PC-9 (cell line): ENCODE measurements around the gene GDPD4. TPM values are rescaled to one million over a fixed set of nuclear protein-coding genes. Genes with fewer than 3 reads are reported as not detected.
A peak's percentile ranks its signal among the peaks of the same experiment; 100 is the strongest.

Experiments used
- BruUV-seq: library from RNA; stranded (reverse); fragments of 400-500 nt; replicated peaks from 2 replicates; lab custom pipeline; 2021; lab: Mats Ljungman, UMichigan
- CTCF ChIA-PET: fragments of 300-600 bp; sonication (Branson Sonifier 250); formaldehyde crosslinking; loops from one replicate; lab custom pipeline; 2022; ENCODE audit warnings: antibody characterized with exemption; lab: Charles Lee
- POLR2A ChIA-PET: fragments of 300-600 bp; sonication (Branson Sonifier 250); formaldehyde crosslinking; loops from one replicate; lab custom pipeline; 2022; ENCODE audit warnings: antibody characterized with exemption; ENCODE audit not compliant: unreplicated experiment; lab: Charles Lee
- DNase-seq, 2 experiments: peaks; one replicate each; pipeline versions ENCODE4 v3.0.0 to v3.0.0-alpha.2; 2015 to 2022; ENCODE audit warnings: mixed read lengths in 1 of 2
- H2AFZ ChIP-seq: fragments of 200-600 bp; sonication (generic); 2 replicates; pipeline ENCODE4 v1.8.1; 2017; ENCODE audit warnings: antibody characterized with exemption
- H3F3A ChIP-seq: fragments of 200-600 bp; sonication (generic); 2 replicates; pipeline ENCODE4 v1.8.1; 2017; ENCODE audit warnings: antibody characterized with exemption, mild to moderate bottlenecking, low read depth; ENCODE audit not compliant: insufficient read depth
- H3K27ac ChIP-seq: fragments of 200-600 bp; sonication (generic); 2 replicates; pipeline ENCODE4 v1.6.1; 2016; ENCODE audit warnings: mixed run types
- H3K27me3 ChIP-seq: fragments of 200-600 bp; sonication (generic); 2 replicates; pipeline ENCODE4 v1.6.1; 2016; ENCODE audit warnings: low read depth, mixed run types; ENCODE audit not compliant: insufficient read depth
- H3K36me3 ChIP-seq: fragments of 200-600 bp; sonication (generic); 2 replicates; pipeline ENCODE4 v1.6.1; 2016; ENCODE audit warnings: low read depth, mixed run types
- H3K4me1 ChIP-seq: fragments of 200-600 bp; sonication (generic); replicated peaks from 2 replicates; pipeline ENCODE4 v1.6.1; 2016; ENCODE audit warnings: mixed run types; ENCODE audit not compliant: insufficient read depth
- H3K4me2 ChIP-seq: fragments of 200-600 bp; sonication (generic); 2 replicates; pipeline ENCODE4 v1.6.1; 2017; ENCODE audit warnings: mixed run types
- H3K4me3 ChIP-seq: fragments of 200-600 bp; sonication (generic); 2 replicates; pipeline ENCODE4 v1.6.1; 2016; ENCODE audit warnings: mixed run types
- H3K79me2 ChIP-seq: fragments of 200-600 bp; sonication (generic); 2 replicates; pipeline ENCODE4 v1.6.1; 2017; ENCODE audit warnings: low read depth, mixed run types
- H3K9me2 ChIP-seq: fragments of 200-600 bp; sonication (generic); 2 replicates; pipeline ENCODE4 v1.8.1; 2017; ENCODE audit warnings: mild to moderate bottlenecking; ENCODE audit not compliant: insufficient read depth
- H3K9me3 ChIP-seq: fragments of 200-600 bp; sonication (generic); 2 replicates; pipeline ENCODE4 v1.8.1; 2016; ENCODE audit warnings: low read depth; ENCODE audit not compliant: insufficient read depth
- H4K20me1 ChIP-seq: fragments of 200-600 bp; sonication (generic); 2 replicates; pipeline ENCODE4 v1.8.1; 2017; ENCODE audit not compliant: insufficient read depth
- CTCF ChIP-seq: fragments of 200-600 bp; sonication (generic); conservative IDR thresholded peaks from 2 replicates; pipeline ENCODE4 v1.6.1; 2017; ENCODE audit warnings: mixed run types, antibody characterized with exemption, mild to moderate bottlenecking, moderate library complexity
- EZH2 ChIP-seq: fragments of 200-600 bp; sonication (generic); IDR thresholded peaks from 2 replicates; pipeline ENCODE4 v1.8.0; 2017; ENCODE audit warnings: antibody characterized with exemption, low read depth
- intact Hi-C: fragments of 100-400 bp; cut with micrococcal nuclease; formaldehyde crosslinking; loops from one replicate; pipeline ENCODE4 v1.10.0; 2022; ENCODE audit not compliant: unreplicated experiment
- total RNA-seq: library from RNA; stranded (reverse); gene quantifications from 2 replicates; pipeline ENCODE4 v1.2.3, GENCODE V29; 2021

The GDPD4 gene
- total RNA-seq, 1 experiment from 2014 or later: not detected

DNA sequence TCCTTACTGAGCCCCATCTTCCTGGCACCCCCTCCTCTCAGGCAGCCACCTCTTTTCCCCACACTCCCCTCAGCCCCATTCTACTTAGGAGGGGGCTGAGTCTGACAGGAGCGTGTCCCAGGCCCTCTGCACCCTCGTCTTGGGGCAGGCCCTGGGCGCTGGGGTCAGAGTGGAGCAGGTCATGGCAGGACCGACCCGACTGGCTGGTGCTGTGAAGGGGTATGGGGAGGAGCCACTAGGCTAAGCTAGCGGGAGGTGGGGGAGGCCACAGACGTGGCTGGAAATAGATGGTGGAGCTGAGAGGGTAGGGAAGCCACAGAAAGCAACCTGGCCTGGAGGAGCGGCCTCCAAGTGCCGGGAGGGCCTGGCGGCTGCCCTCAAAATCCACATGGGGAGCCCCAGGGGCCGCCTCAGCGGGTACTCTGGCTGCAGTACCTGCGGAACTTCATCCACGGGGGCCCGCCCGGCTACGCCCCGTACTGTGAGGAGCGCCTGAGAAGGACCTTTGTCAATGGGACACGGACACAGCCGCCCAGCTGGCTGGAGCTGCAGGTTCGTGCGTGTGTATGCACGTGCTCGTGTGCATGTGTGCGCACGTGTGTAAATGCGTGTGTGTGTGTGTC lies 111.8 kb downstream of the GDPD4 start:
- peaks cover 8% of the 10 kb centered on the region for H3K4me1 ChIP-seq
- no peak overlapping the region for H3K4me3 ChIP-seq
- POLR2A ChIA-PET: no interaction called here
- intact Hi-C loops: loop anchor here (2.0 to 10.0 kb wide), 3 partner anchors 195 to 455 kb away; partner anchors contain the start of gene PAK1
- H4K20me1 ChIP-seq: no peaks in the 10 kb centered on the region
- no peaks in the 10 kb centered on the region for H3F3A ChIP-seq
- no peaks in the 10 kb centered on the region for H3K9me3 ChIP-seq
- no peak overlapping the region for H2AFZ ChIP-seq
- no peaks in the 10 kb centered on the region for H3K79me2 ChIP-seq
- no peak overlapping the region for H3K27ac ChIP-seq
- H3K27me3 ChIP-seq: peaks cover 11% of the 10 kb centered on the region; the same call in 1 of the 2 replicates
- no peak overlapping the region for H3K4me2 ChIP-seq
- H3K9me2 ChIP-seq: no peaks in the 10 kb centered on the region
- CTCF ChIA-PET: interaction anchor here (0.6 to 1.0 kb wide), 3 partner anchors 359 to 858 kb away, joined by 3 to 4 read pairs (median 4); no protein-coding TSS in a partner anchor
- no peaks in the 10 kb centered on the region for H3K36me3 ChIP-seq
- DNase-seq: no peak
- TF ChIP-seq CTCF (no peak), EZH2 (no peak)
- no TSS peak for BruUV-seq

GRCh38 chr11:77188633-77189491 lies 112.6 kb downstream of the GDPD4 start:
- peak; percentile 70; the same call in 1 of the 2 replicates for TF ChIP-seq CTCF
- TF ChIP-seq EZH2: no peak
- Histone ChIP-seq H3K27me3 (peaks cover 19% of the 10 kb centered on the region), H3K36me3 (no peaks in the 10 kb centered on the region), H2AFZ (no peak overlapping the region), H3K9me2 (no peaks in the 10 kb centered on the region), H3K27ac (no peak overlapping the region), H3K4me1 (peaks cover 8% of the 10 kb centered on the region), H3F3A (no peaks in the 10 kb centered on the region), H3K9me3 (no peaks in the 10 kb centered on the region), H3K4me2 (no peak overlapping the region), H3K4me3 (no peak overlapping the region), H4K20me1 (no peaks in the 10 kb centered on the region), H3K79me2 (no peaks in the 10 kb centered on the region)
- DNase-seq: no peak
- BruUV-seq: no TSS peak
- ChIA-PET POLR2A (no interaction called here), CTCF (interaction anchor here (0.6 to 1.5 kb wide), 5 partner anchors 62 to 387 kb away, joined by 3 to 9 read pairs (median 4); partner anchors contain the start of gene MYO7A)
- intact Hi-C loops: loop anchor here (1.0 to 2.0 kb wide), 5 partner anchors 62 to 454 kb away; no protein-coding TSS in a partner anchor
